ENCODE results near the gene ATP1A2.
"Not testable (repeated sequence)": the region's sequence is repeated elsewhere in the genome, so short reads cannot be mapped to it uniquely, and the experiment has no call there.

Gene ATP1A2

GRCh38 chr1:160124705-160125478 is 9.3 kb downstream of the ATP1A2 start:
- DNase-seq (ENCODE audit: low spot score), result peak; percentile 85

- DNase-seq (ENCODE audit: low spot score), result no peak
These were observed 10.2 kb downstream of the ATP1A2 start for GRCh38 chr1:160125746-160126145.

- DNase-seq (ENCODE audit: low spot score), result not testable (repeated sequence)
These were observed 10.8 kb downstream of the ATP1A2 start for GRCh38 chr1:160126342-160126741.

GRCh38 chr1:160127381-160127780 is 11.8 kb downstream of the ATP1A2 start:
- DNase-seq (ENCODE audit: low spot score), result no peak

GRCh38 chr1:160127865-160128523 is 12.4 kb downstream of the ATP1A2 start:
- DNase-seq (ENCODE audit: low spot score), result peak; percentile 11

GRCh38 chr1:160128636-160129035 is 13.1 kb downstream of the ATP1A2 start:
- DNase-seq (ENCODE audit: low spot score), result no peak

- no peak for DNase-seq (ENCODE audit: low spot score)
These were observed 13.5 kb downstream of the ATP1A2 start for GRCh38 chr1:160129046-160129445.

GRCh38 chr1:160129558-160129957 is 14.0 kb downstream of the ATP1A2 start:
- DNase-seq (ENCODE audit: low spot score), result no peak

GRCh38 chr1:160129966-160130365 is 14.4 kb downstream of the ATP1A2 start:
- DNase-seq (ENCODE audit: low spot score), result no peak

GRCh38 chr1:160130486-160130885 is 14.9 kb downstream of the ATP1A2 start:
- no peak for DNase-seq (ENCODE audit: low spot score)

- DNase-seq (ENCODE audit: low spot score), result no peak
These were observed 15.4 kb downstream of the ATP1A2 start for GRCh38 chr1:160130939-160131338.

- no peak for DNase-seq (ENCODE audit: low spot score)
These were observed 16.4 kb downstream of the ATP1A2 start for GRCh38 chr1:160131803-160132565.

GRCh38 chr1:160133990-160134770 is 18.6 kb downstream of the ATP1A2 start:
- no peak for DNase-seq (ENCODE audit: low spot score)

- no peak for DNase-seq (ENCODE audit: low spot score)
These were observed 19.4 kb downstream of the ATP1A2 start for GRCh38 chr1:160134791-160135572.

- no peak for DNase-seq (ENCODE audit: low spot score)
These were observed 20.8 kb downstream of the ATP1A2 start for GRCh38 chr1:160136121-160136925.

- DNase-seq (ENCODE audit: low spot score), result no peak
These were observed 21.3 kb downstream of the ATP1A2 start for GRCh38 chr1:160136926-160137200.

- no peak for DNase-seq (ENCODE audit: low spot score)
These were observed 21.8 kb downstream of the ATP1A2 start for GRCh38 chr1:160137216-160137862.

GRCh38 chr1:160139840-160140239 is 24.3 kb downstream of the ATP1A2 start:
- no peak for DNase-seq (ENCODE audit: low spot score)

GRCh38 chr1:160143695-160144094 is 28.1 kb downstream of the ATP1A2 start:
- no peak for DNase-seq (ENCODE audit: low spot score)

GRCh38 chr1:160144921-160145320 is 29.4 kb downstream of the ATP1A2 start:
- no peak for DNase-seq (ENCODE audit: low spot score)

Measured in LoVo (cell line).